ENCODE measurements around the gene DNAJB2. TPM values are rescaled to one million over a fixed set of nuclear protein-coding genes. Genes with fewer than 3 reads are reported as not detected.

DNAJB2 gene
- total RNA-seq, 4 donors from 2014 or later: 30.3 to 72.6 (median 35.1) TPM

DNA sequence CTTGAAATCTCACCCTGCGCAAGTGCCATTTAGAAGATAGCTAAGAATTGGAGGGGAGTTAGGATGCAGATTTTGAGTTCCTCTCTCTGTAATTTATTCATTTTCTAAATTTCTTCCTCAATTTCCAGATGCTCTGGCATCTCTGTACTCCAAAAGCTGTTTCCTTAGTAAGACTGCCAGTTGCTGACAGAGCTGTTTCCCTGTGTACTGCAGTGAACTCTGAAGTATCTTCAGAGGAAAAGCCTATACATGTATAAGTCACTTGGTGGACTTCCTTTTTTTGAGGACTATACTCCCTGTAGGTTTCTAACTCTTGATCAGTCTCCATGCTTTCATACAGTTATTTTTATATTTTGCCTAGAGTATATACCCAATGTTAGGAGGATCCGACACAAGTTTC is 54.9 kb downstream of the DNAJB2 start:
- Histone ChIP-seq H3K4me3 (no peak overlapping the region), H3K27me3 (peaks cover 0 to 87% (median 9%) of the 10 kb centered on the region in 4 donors), H3K36me3 (no peaks in the 10 kb centered on the region), H3K9me3 (no peaks in the 10 kb centered on the region), H3K4me1 (no peaks in the 10 kb centered on the region), H3K27ac (no peak overlapping the region)
- WGBS, 2 donors: 85 to 94% methylated on average over 2 of the region's 2 CpGs
- intact Hi-C loops (cut with DNase I): no loop called here
- DNase-seq: no peak
- TF ChIP-seq, protein P1, sequence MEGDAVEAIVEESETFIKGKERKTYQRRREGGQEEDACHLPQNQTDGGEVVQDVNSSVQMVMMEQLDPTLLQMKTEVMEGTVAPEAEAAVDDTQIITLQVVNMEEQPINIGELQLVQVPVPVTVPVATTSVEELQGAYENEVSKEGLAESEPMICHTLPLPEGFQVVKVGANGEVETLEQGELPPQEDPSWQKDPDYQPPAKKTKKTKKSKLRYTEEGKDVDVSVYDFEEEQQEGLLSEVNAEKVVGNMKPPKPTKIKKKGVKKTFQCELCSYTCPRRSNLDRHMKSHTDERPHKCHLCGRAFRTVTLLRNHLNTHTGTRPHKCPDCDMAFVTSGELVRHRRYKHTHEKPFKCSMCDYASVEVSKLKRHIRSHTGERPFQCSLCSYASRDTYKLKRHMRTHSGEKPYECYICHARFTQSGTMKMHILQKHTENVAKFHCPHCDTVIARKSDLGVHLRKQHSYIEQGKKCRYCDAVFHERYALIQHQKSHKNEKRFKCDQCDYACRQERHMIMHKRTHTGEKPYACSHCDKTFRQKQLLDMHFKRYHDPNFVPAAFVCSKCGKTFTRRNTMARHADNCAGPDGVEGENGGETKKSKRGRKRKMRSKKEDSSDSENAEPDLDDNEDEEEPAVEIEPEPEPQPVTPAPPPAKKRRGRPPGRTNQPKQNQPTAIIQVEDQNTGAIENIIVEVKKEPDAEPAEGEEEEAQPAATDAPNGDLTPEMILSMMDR (IDR thresholded peaks at IDR 0.05): no peak
- TF ChIP-seq POLR2A (IDR thresholded peaks at IDR 0.05): no peak

DNA sequence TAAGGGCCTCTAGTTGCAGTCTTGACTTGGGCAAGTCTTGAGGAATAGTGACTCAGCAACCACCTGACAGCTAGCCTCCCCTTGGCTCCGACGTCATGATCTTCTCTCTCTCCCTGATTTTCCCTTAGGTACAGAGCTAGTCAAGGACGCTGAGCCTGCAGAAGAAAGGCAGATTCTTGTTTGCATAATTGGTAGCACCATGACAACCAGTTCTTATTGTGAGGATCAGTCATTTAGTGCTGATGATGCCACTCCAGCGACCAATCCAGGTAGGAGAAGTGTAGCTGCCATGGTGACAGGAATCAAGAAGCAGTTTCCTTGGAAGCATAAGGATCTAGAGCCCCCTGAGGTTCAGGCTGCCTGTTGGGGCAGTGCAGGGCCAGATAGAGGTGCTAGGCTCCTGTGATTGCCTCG is 56.2 kb downstream of the DNAJB2 start:
- DNase-seq: no peak
- peaks cover 0 to 86% (median 9%) of the 10 kb centered on the region in 4 donors for H3K27me3 ChIP-seq
- intact Hi-C loops (cut with DNase I): no loop called here

More for the DNA sequence above, 56.2 kb downstream of the DNAJB2 start:
- H3K4me3 ChIP-seq: no peak overlapping the region
- H3K4me1 ChIP-seq: no peaks in the 10 kb centered on the region
- 37 to 49% methylated on average over 5 of the region's 5 CpGs for WGBS, 2 donors
- TF ChIP-seq POLR2A (IDR thresholded peaks at IDR 0.05): no peak
- TF ChIP-seq, protein P1 (IDR thresholded peaks at IDR 0.05): no peak
- H3K9me3 ChIP-seq: no peaks in the 10 kb centered on the region
- no peak overlapping the region for H3K27ac ChIP-seq
- H3K36me3 ChIP-seq: no peaks in the 10 kb centered on the region

Small RNA genes within 50 kb of the gene (small RNA-seq; reads per million reads assigned to genes)
- gene MIR153-1: 0 to 0.36 (median 0.29) reads per million in 4 donors

Other genes starting within 250 kb of the DNAJB2 start
- gene CFAP65, start 237.8 kb upstream of the DNAJB2 start, total RNA-seq: under 1 TPM in 1 of 4 donors, not detected in 3; 0.19 TPM
- gene IHH, start 218.4 kb upstream of the DNAJB2 start, total RNA-seq: under 1 TPM in 1 of 4 donors, not detected in 3; 0.38 TPM
- 10 to 100 TPM in 2 of 4 donors, 1 to 10 TPM in 2; 6.3 to 14.3 (median 9.7) TPM for gene NHEJ1, start 118.6 kb upstream of the DNAJB2 start, total RNA-seq
- 1 to 10 TPM in 2 of 4 donors, under 1 TPM in 2; 0.82 to 1.7 (median 1.3) TPM for gene SLC23A3, start 109.3 kb upstream of the DNAJB2 start, total RNA-seq
- gene CNPPD1, start 102.4 kb upstream of the DNAJB2 start, total RNA-seq: 10 to 100 TPM; 35.3 to 49.8 (median 42.0) TPM
- gene RETREG2, start 101.1 kb upstream of the DNAJB2 start, total RNA-seq: 10 to 100 TPM; 31.0 to 58.7 (median 41.8) TPM
- gene ZFAND2B, start 72.6 kb upstream of the DNAJB2 start, total RNA-seq: 10 to 100 TPM; 34.6 to 49.9 (median 43.6) TPM
- gene ABCB6, start 60.4 kb upstream of the DNAJB2 start, total RNA-seq: 10 to 100 TPM; 22.1 to 45.3 (median 31.6) TPM
- gene ATG9A, start 49.7 kb upstream of the DNAJB2 start, total RNA-seq: 10 to 100 TPM; 37.8 to 55.1 (median 45.2) TPM
- gene ANKZF1, start 49.6 kb upstream of the DNAJB2 start, total RNA-seq: 10 to 100 TPM; 10.2 to 54.9 (median 27.6) TPM
- gene GLB1L, start 33.9 kb upstream of the DNAJB2 start, total RNA-seq: 1 to 10 TPM; 1.2 to 2.3 (median 1.7) TPM
- 10 to 100 TPM in 3 of 4 donors, 1 to 10 TPM in 1; 8.6 to 27.4 (median 19.3) TPM for gene STK16, start 33.9 kb upstream of the DNAJB2 start, total RNA-seq
- gene TUBA4B, start 26.1 kb upstream of the DNAJB2 start, total RNA-seq: not detected
- 100 to 1,000 TPM; 104 to 258 (median 169) TPM for gene TUBA4A, start 25.4 kb upstream of the DNAJB2 start, total RNA-seq
- gene PTPRN, start 30.0 kb downstream of the DNAJB2 start, total RNA-seq: not detected
- gene RESP18, start 53.4 kb downstream of the DNAJB2 start, total RNA-seq: not detected
- 10 to 100 TPM; 36.7 to 82.4 (median 39.5) TPM for gene DNPEP, start 108.5 kb downstream of the DNAJB2 start, total RNA-seq
- 1,000 to 10,000 TPM in 1 of 4 donors, 100 to 1,000 TPM in 3; 120 to 2,698 (median 303) TPM for gene DES, start 139.0 kb downstream of the DNAJB2 start, total RNA-seq
- gene SPEG, start 155.5 kb downstream of the DNAJB2 start, total RNA-seq: 10 to 100 TPM in 1 of 4 donors, 1 to 10 TPM in 3; 3.8 to 29.0 (median 5.0) TPM
- 10 to 100 TPM; 18.1 to 31.1 (median 26.4) TPM for gene GMPPA, start 219.5 kb downstream of the DNAJB2 start, total RNA-seq
- gene ASIC4, start 235.1 kb downstream of the DNAJB2 start, total RNA-seq: not detected

Data from esophagus squamous epithelium (tissue), 5 donors.